Neural cell (in vitro differentiated cells): ENCODE data around the gene PRPSAP1. TPM values are rescaled to one million over a fixed set of nuclear protein-coding genes. Genes with fewer than 3 reads are reported as not detected.

ENCODE experiments used
- H2AFZ ChIP-seq: fragments of 200-600, 300-800 bp; sonication (generic), shearing (Covaris generic); 2 replicates; pipeline ENCODE4 v1.6.0; 2014; ENCODE audit warnings: low read depth, mild to moderate bottlenecking, antibody characterized with exemption, low read length, moderate library complexity
- H3F3A ChIP-seq: fragments of 200-600 bp; shearing (Covaris generic); 2 replicates; pipeline ENCODE4 v1.6.1; 2016; ENCODE audit warnings: mild to moderate bottlenecking, moderate library complexity, mixed read lengths, antibody characterized with exemption, low read length; ENCODE audit not compliant: insufficient read depth, poor library complexity, severe bottlenecking
- H3K27ac ChIP-seq: fragments of 200-600, 300-800 bp; sonication (generic), shearing (Covaris generic); 2 replicates; pipeline ENCODE4 v1.5.1; 2014; ENCODE audit warnings: mild to moderate bottlenecking, low read length, moderate library complexity
- H3K27me3 ChIP-seq: fragments of 300-800, 200-600 bp; sonication (generic), shearing (Covaris generic); 2 replicates; pipeline ENCODE4 v1.6.0; 2014; ENCODE audit warnings: mild to moderate bottlenecking, low read depth, low read length, moderate library complexity; ENCODE audit not compliant: insufficient read depth
- H3K36me3 ChIP-seq: fragments of 300-800, 200-600 bp; sonication (generic), shearing (Covaris generic); 2 replicates; pipeline ENCODE4 v1.5.1; 2014; ENCODE audit warnings: mild to moderate bottlenecking, antibody characterized with exemption, low read length, moderate library complexity; ENCODE audit not compliant: insufficient read depth
- H3K4me2 ChIP-seq: fragments of 300-800, 200-600 bp; sonication (generic), shearing (Covaris generic); 2 replicates; pipeline ENCODE4 v1.6.0; 2014; ENCODE audit warnings: mild to moderate bottlenecking, low read length
- H3K4me3 ChIP-seq: fragments of 300-800, 200-600 bp; sonication (generic), shearing (Covaris generic); 2 replicates; pipeline ENCODE4 v1.5.1; 2014; ENCODE audit warnings: mild to moderate bottlenecking, low read length, moderate library complexity
- H3K79me2 ChIP-seq: fragments of 200-600 bp; shearing (Covaris generic); replicated peaks from 2 replicates; pipeline ENCODE4 v1.6.0; 2014; ENCODE audit warnings: mild to moderate bottlenecking, low read length, moderate library complexity; ENCODE audit not compliant: insufficient read depth
- H3K9ac ChIP-seq: fragments of 300-800, 200-600 bp; sonication (generic), shearing (Covaris generic); 2 replicates; pipeline ENCODE4 v1.6.1; 2016; ENCODE audit warnings: mild to moderate bottlenecking, low read length, mixed read lengths
- H3K9me2 ChIP-seq: fragments of 200-600 bp; shearing (Covaris generic); 2 replicates; pipeline ENCODE4 v1.6.1; 2016; ENCODE audit warnings: mild to moderate bottlenecking, low read length, mixed read lengths; ENCODE audit not compliant: insufficient read depth
- H3K9me3 ChIP-seq: fragments of 200-600, 300-800 bp; sonication (generic), shearing (Covaris generic); 2 replicates; pipeline ENCODE4 v1.6.1; 2016; ENCODE audit warnings: mild to moderate bottlenecking, mixed run types, low read length, moderate library complexity, mixed read lengths
- H4K20me1 ChIP-seq: fragments of 200-600 bp; shearing (Covaris generic); 2 replicates; pipeline ENCODE4 v1.6.1; 2016; ENCODE audit warnings: mild to moderate bottlenecking, mixed run types; ENCODE audit not compliant: insufficient read depth
- CTCF ChIP-seq: fragments of 450-650 bp; IDR thresholded peaks from 2 replicates; pipeline ENCODE4 v1.5.1; 2014; ENCODE audit warnings: antibody characterized with exemption, mild to moderate bottlenecking, moderate library complexity; ENCODE audit not compliant: poor library complexity, severe bottlenecking
- EP300 ChIP-seq: fragments of 450-650 bp; conservative IDR thresholded peaks from 2 replicates; pipeline ENCODE4 v1.6.1; 2014; ENCODE audit warnings: antibody characterized with exemption, mild to moderate bottlenecking, moderate library complexity; ENCODE audit not compliant: poor library complexity, severe bottlenecking
- EZH2 ChIP-seq: fragments of 200-600, 300-800 bp; shearing (Covaris generic), sonication (generic); IDR thresholded peaks from 2 replicates; pipeline ENCODE4 v1.6.1; 2014; ENCODE audit warnings: antibody characterized with exemption, low read length, borderline replicate concordance, mild to moderate bottlenecking; ENCODE audit not compliant: insufficient read depth, poor library complexity, severe bottlenecking
- MXI1 ChIP-seq: fragments of 450-650 bp; conservative IDR thresholded peaks from 2 replicates; pipeline ENCODE4 v1.6.1; 2014; ENCODE audit warnings: antibody characterized with exemption, mild to moderate bottlenecking; ENCODE audit not compliant: poor library complexity, severe bottlenecking
- POLR2AphosphoS5 ChIP-seq: IDR thresholded peaks from 2 replicates; pipeline ENCODE4 v1.6.1; 2012
- RAD21 ChIP-seq: fragments of 450-650 bp; conservative IDR thresholded peaks from 2 replicates; pipeline ENCODE4 v1.6.1; 2014; ENCODE audit warnings: antibody characterized with exemption, mild to moderate bottlenecking, moderate library complexity
- REST ChIP-seq: IDR thresholded peaks from 2 replicates; pipeline ENCODE4 v1.6.1; 2012; ENCODE audit warnings: borderline replicate concordance
- SMC3 ChIP-seq: fragments of 450-650 bp; conservative IDR thresholded peaks from 2 replicates; pipeline ENCODE4 v1.6.1; 2014; ENCODE audit warnings: antibody characterized with exemption, mild to moderate bottlenecking, moderate library complexity; ENCODE audit not compliant: poor library complexity
- TAF1 ChIP-seq: IDR thresholded peaks from 2 replicates; pipeline ENCODE4 v1.6.1; 2012; ENCODE audit warnings: low read depth
- polyA plus RNA-seq: library from polyadenylated mRNA; depleted of rRNA; stranded (reverse); fragments of >200 nt; gene quantifications from 2 replicates; pipeline ENCODE4 v1.2.3, GENCODE V29; 2014

PRPSAP1 gene
- polyA plus RNA-seq, 1 donor from 2014 or later = 73.8 TPM

- Histone ChIP-seq H3K9me2 (no peaks in the 10 kb centered on the region), H3K27me3 (no peaks in the 10 kb centered on the region), H3K79me2 (no peaks in the 10 kb centered on the region), H4K20me1 (no peaks in the 10 kb centered on the region), H3F3A (no peaks in the 10 kb centered on the region), H3K27ac (no peak overlapping the region), H3K4me2 (no peak overlapping the region), H3K36me3 (no peaks in the 10 kb centered on the region), H3K4me3 (no peak overlapping the region), H3K9ac (no peak overlapping the region), H3K9me3 (no peaks in the 10 kb centered on the region), H2AFZ (no peak overlapping the region)
- no peak for TF ChIP-seq RAD21
- TF ChIP-seq REST = no peak
- no peak for TF ChIP-seq EP300
- TF ChIP-seq POLR2AphosphoS5 = no peak
- TF ChIP-seq MXI1 = no peak
- TF ChIP-seq TAF1 = no peak
- TF ChIP-seq SMC3 = no peak
- no peak for TF ChIP-seq EZH2
- TF ChIP-seq CTCF = no peak
These were observed 80.1 kb downstream of the PRPSAP1 start for GRCh38 chr17:76273445-76274111.

DNA sequence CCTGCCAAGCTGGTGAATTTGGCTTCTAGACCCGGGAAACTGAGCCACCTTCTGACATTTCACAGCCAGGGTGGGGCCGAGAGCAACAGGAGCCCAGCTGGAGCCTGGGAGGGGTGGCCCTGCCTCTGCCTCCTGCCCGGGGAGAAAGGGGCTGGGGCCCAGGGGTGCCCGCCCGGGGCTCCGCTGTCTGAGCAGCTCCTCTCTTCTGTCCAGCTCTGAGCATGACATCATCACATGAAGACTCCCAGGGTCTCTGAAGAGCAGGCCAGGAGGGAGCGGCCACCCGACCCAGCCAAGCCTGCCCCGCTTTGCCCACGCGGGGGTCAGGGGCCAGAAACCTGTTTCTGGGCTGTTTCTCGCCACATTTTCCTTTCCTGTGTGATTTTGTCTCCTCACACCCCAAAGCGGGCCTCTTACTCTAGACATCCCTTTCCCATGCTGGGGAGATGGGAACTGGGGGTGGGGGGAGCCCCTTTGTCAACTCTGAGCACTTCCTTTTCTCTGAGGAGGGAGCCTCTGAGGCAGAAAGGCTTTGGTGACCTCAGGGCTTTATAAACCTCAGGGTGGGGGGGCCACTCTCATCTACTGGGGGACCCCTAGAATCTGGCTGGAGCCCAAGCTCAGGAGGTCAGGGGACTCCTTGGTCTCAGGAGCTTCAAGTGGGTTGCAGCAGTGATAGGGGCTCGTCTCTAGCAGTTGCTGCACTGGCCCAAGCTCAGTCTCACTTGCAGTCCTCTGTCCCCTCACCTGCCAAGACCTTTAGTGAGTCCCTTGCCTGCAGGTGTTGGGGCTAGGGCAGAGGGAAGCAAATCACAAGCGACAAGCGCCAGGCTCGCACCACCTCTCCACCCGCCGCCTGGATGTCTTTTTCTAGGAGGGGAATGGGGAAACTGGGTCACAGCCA, 80.9 kb downstream of the PRPSAP1 start:
- TF ChIP-seq EP300 = no peak
- TF ChIP-seq RAD21 = no peak
- no peak for TF ChIP-seq TAF1
- TF ChIP-seq POLR2AphosphoS5 = no peak
- no peak for TF ChIP-seq CTCF
- no peak for TF ChIP-seq SMC3
- TF ChIP-seq EZH2 = no peak
- TF ChIP-seq MXI1 = no peak
- TF ChIP-seq REST = no peak
- H3F3A ChIP-seq = no peaks in the 10 kb centered on the region
- H3K27me3 ChIP-seq = no peaks in the 10 kb centered on the region
- no peak overlapping the region for H3K4me2 ChIP-seq
- no peaks in the 10 kb centered on the region for H3K36me3 ChIP-seq
- peaks cover 5% of the 10 kb centered on the region for H3K79me2 ChIP-seq
- H2AFZ ChIP-seq = no peak overlapping the region
- no peak overlapping the region for H3K27ac ChIP-seq
- no peaks in the 10 kb centered on the region for H3K9me3 ChIP-seq
- no peaks in the 10 kb centered on the region for H4K20me1 ChIP-seq
- no peak overlapping the region for H3K4me3 ChIP-seq
- H3K9ac ChIP-seq = no peak overlapping the region
- H3K9me2 ChIP-seq = no peaks in the 10 kb centered on the region
